HepG2 (cell line): ENCODE data around the gene ZC3H7B. TPM values are rescaled to one million over a fixed set of nuclear protein-coding genes. Genes with fewer than 3 reads are reported as not detected.

Source experiments
- CHD4 ChIP-seq: fragments of 200-600 bp; sonication (generic); IDR thresholded peaks from 2 replicates; pipeline ENCODE4 v1.7.0; 2017; ENCODE audit warnings: mild to moderate bottlenecking, low read length, borderline replicate concordance
- CREB1 ChIP-seq, 2 experiments: fragments of 450-650 bp in 1 of 2; IDR thresholded peaks; 2 replicates each; pipeline ENCODE4 v1.6.1; 2016 to 2017; ENCODE audit warnings: control low read depth in 1 of 2, mild to moderate bottlenecking in 1 of 2, missing compliant biosample characterization in 1 of 2, missing genetic modification characterization in 1 of 2
- ELF1 ChIP-seq: sonication (generic); formaldehyde crosslinking; IDR thresholded peaks from 2 replicates; pipeline ENCODE4 v1.4.0; 2020; ENCODE audit warnings: missing genetic modification reagents
- FOXK2 ChIP-seq: fragments of 450-650 bp; IDR thresholded peaks from 2 replicates; pipeline ENCODE4 v1.6.1; 2016
- GPN1 ChIP-seq: sonication (generic); formaldehyde crosslinking; IDR thresholded peaks from 2 replicates; pipeline ENCODE4 v1.5.1; 2020; ENCODE audit warnings: missing genetic modification reagents, borderline replicate concordance
- HCFC1 ChIP-seq: fragments of 150-350 bp; IDR thresholded peaks from 2 replicates; pipeline ENCODE4 v1.6.1; 2014; ENCODE audit warnings: low read depth, low read length
- MIER3 ChIP-seq: IDR thresholded peaks from 2 replicates; pipeline ENCODE4 v1.6.1; 2016; ENCODE audit warnings: missing compliant biosample characterization, borderline replicate concordance
- NFE2L2 ChIP-seq: fragments of 150-350 bp; IDR thresholded peaks from 2 replicates; pipeline ENCODE4 v1.6.1; 2014; ENCODE audit warnings: low read length
- RARG ChIP-seq: sonication (generic); formaldehyde crosslinking; IDR thresholded peaks from 2 replicates; pipeline ENCODE4 v1.4.0; 2020; ENCODE audit warnings: low read depth, mild to moderate bottlenecking, missing genetic modification reagents
- SATB2 ChIP-seq: sonication (generic); formaldehyde crosslinking; IDR thresholded peaks from 2 replicates; pipeline ENCODE4 v1.5.0; 2020; ENCODE audit warnings: missing genetic modification reagents
- SMYD3 ChIP-seq: sonication (generic); formaldehyde crosslinking; IDR thresholded peaks from 2 replicates; pipeline ENCODE4 v1.8.1; 2023; ENCODE audit warnings: mild to moderate bottlenecking, missing genetic modification reagents
- TBP ChIP-seq: sonication (generic); formaldehyde crosslinking; IDR thresholded peaks from 2 replicates; pipeline ENCODE4 v1.5.0; 2020; ENCODE audit warnings: missing genetic modification reagents
- TMF1 ChIP-seq: sonication (generic); formaldehyde crosslinking; IDR thresholded peaks from 2 replicates; pipeline ENCODE4 v1.8.1; 2022; ENCODE audit warnings: low read depth, missing genetic modification reagents
- ZBTB3 ChIP-seq: sonication (generic); formaldehyde crosslinking; IDR thresholded peaks from 2 replicates; pipeline ENCODE4 v1.4.0; 2020; ENCODE audit warnings: low read depth, mild to moderate bottlenecking, moderate library complexity, missing genetic modification reagents, borderline replicate concordance
- ZBTB42 ChIP-seq: sonication (generic); formaldehyde crosslinking; IDR thresholded peaks from 2 replicates; pipeline ENCODE4 v1.5.0; 2020; ENCODE audit warnings: mild to moderate bottlenecking, missing genetic modification reagents
- ZEB1 ChIP-seq: IDR thresholded peaks from 2 replicates; pipeline ENCODE4 v1.6.1; 2012; ENCODE audit warnings: mild to moderate bottlenecking, low read depth, inconsistent platforms; ENCODE audit not compliant: insufficient replicate concordance
- ZFP62 ChIP-seq: sonication (generic); formaldehyde crosslinking; IDR thresholded peaks from 2 replicates; pipeline ENCODE4 v1.4.0; 2020; ENCODE audit warnings: missing genetic modification reagents
- ZMYM3 ChIP-seq: sonication (generic); formaldehyde crosslinking; IDR thresholded peaks from 2 replicates; pipeline ENCODE4 v1.5.1; 2020; ENCODE audit warnings: mild to moderate bottlenecking, missing genetic modification reagents
- ZNF180 ChIP-seq: sonication (generic); formaldehyde crosslinking; IDR thresholded peaks from 2 replicates; pipeline ENCODE4 v1.4.0; 2020; ENCODE audit warnings: low read depth, missing genetic modification reagents, borderline replicate concordance
- ZNF660 ChIP-seq: sonication (generic); formaldehyde crosslinking; IDR thresholded peaks from 2 replicates; pipeline ENCODE4 v1.5.1; 2020; ENCODE audit warnings: mild to moderate bottlenecking, low read depth, missing genetic modification reagents, borderline replicate concordance
- ZNF7 ChIP-seq: IDR thresholded peaks from 2 replicates; pipeline ENCODE4 v1.6.1; 2016; ENCODE audit warnings: missing biosample characterization, missing genetic modification reagents
- ZNF792 ChIP-seq: IDR thresholded peaks from 2 replicates; pipeline ENCODE4 v1.6.1; 2016
- polyA plus RNA-seq, 8 experiments: library from polyadenylated mRNA; depleted of rRNA in 3 of 8; stranded (reverse) in 7 of 8; unstranded in 1 of 8; fragments of >200 nt; fragmentation: Illumina TruSeq in 4 of 8; extraction: Trizol in 4 of 8; gene quantifications; 2 replicates each; pipeline versions ENCODE4 v1.2.1 to v1.2.3, GENCODE V29; 2011 to 2016; ENCODE audit warnings: low read depth in 4 of 8, missing spikeins in 1 of 8, mixed read lengths in 1 of 8; ENCODE audit not compliant: insufficient read depth in 1 of 8
- total RNA-seq, 5 experiments: library from RNA; depleted of rRNA; stranded (reverse); fragments of >200 nt; fragmentation: Illumina TruSeq; extraction: Trizol; gene quantifications; 2 replicates each; pipeline ENCODE4 v1.2.3, GENCODE V29; 2016; ENCODE audit warnings: low read depth in 1 of 5
- TF ChIP-seq, protein P1 (sequence below): sonication (generic); formaldehyde crosslinking; IDR thresholded peaks from 2 replicates; pipeline ENCODE4 v1.4.0; 2020; ENCODE audit warnings: missing genetic modification reagents, borderline replicate concordance
- TF ChIP-seq, protein P2 (sequence below): sonication (generic); formaldehyde crosslinking; IDR thresholded peaks from 2 replicates; pipeline ENCODE4 v1.8.0; 2022; ENCODE audit warnings: missing genetic modification reagents, mild to moderate bottlenecking, inconsistent platforms, borderline replicate concordance
- TF ChIP-seq, protein P3 (sequence below): sonication (generic); formaldehyde crosslinking; IDR thresholded peaks from 2 replicates; pipeline ENCODE4 v1.5.1; 2020; ENCODE audit warnings: mild to moderate bottlenecking, moderate library complexity, missing genetic modification reagents

Gene ZC3H7B
- total and polyA plus RNA-seq, 2 of the 13 experiments (the other 11 are each of a cell fraction or from before 2014, with no cell fraction given), result 26.4 to 37.2 TPM

DNA sequence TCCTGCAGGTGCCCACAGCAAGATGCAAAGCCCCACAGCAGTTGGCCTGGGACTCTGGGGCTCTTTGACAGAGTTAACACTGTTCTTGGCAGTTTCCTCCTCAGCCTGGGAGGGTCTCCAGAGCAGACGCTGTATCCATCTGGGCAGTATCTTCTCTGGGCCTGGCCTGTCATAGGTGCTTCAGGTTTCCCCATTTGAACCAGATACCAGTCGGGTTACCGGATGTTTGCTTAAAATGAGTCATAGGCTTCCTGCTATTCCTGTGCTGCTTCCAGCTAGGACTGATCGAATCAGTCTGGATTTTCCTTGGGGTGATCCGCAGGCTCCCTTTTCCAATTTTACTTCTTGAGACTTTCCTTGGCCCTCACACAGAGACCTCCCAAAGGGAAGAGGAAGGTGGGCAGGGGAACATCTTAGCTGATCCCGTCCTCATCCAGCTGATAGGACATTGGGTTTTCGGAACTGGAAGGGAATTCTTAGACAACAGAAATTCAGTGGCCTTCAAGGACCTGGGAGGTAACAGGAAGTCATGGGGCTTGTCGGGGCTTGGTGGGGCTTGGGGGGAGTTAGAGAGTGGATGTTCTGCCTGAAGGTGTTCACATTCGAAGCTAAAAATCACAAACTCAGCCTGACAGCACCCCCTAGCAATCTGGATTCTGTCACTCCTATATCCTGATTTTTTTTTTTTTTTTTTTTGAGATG lies 12.9 kb upstream of the ZC3H7B start (continued):
- no peak for TF ChIP-seq ZNF180
- TF ChIP-seq SATB2 (CRISPR knock-in tag), result no peak
- TF ChIP-seq ZNF792 (CRISPR knock-in tag), result 0 out of 2 replicates have a peak, but pooled peaks have one; percentile 56
- TF ChIP-seq ZMYM3 (CRISPR knock-in tag), result no peak
- TF ChIP-seq, protein P1, sequence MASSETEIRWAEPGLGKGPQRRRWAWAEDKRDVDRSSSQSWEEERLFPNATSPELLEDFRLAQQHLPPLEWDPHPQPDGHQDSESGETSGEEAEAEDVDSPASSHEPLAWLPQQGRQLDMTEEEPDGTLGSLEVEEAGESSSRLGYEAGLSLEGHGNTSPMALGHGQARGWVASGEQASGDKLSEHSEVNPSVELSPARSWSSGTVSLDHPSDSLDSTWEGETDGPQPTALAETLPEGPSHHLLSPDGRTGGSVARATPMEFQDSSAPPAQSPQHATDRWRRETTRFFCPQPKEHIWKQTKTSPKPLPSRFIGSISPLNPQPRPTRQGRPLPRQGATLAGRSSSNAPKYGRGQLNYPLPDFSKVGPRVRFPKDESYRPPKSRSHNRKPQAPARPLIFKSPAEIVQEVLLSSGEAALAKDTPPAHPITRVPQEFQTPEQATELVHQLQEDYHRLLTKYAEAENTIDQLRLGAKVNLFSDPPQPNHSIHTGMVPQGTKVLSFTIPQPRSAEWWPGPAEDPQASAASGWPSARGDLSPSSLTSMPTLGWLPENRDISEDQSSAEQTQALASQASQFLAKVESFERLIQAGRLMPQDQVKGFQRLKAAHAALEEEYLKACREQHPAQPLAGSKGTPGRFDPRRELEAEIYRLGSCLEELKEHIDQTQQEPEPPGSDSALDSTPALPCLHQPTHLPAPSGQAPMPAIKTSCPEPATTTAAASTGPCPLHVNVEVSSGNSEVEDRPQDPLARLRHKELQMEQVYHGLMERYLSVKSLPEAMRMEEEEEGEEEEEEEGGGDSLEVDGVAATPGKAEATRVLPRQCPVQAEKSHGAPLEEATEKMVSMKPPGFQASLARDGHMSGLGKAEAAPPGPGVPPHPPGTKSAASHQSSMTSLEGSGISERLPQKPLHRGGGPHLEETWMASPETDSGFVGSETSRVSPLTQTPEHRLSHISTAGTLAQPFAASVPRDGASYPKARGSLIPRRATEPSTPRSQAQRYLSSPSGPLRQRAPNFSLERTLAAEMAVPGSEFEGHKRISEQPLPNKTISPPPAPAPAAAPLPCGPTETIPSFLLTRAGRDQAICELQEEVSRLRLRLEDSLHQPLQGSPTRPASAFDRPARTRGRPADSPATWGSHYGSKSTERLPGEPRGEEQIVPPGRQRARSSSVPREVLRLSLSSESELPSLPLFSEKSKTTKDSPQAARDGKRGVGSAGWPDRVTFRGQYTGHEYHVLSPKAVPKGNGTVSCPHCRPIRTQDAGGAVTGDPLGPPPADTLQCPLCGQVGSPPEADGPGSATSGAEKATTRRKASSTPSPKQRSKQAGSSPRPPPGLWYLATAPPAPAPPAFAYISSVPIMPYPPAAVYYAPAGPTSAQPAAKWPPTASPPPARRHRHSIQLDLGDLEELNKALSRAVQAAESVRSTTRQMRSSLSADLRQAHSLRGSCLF (CRISPR knock-in tag), result no peak
- TF ChIP-seq, protein P2, sequence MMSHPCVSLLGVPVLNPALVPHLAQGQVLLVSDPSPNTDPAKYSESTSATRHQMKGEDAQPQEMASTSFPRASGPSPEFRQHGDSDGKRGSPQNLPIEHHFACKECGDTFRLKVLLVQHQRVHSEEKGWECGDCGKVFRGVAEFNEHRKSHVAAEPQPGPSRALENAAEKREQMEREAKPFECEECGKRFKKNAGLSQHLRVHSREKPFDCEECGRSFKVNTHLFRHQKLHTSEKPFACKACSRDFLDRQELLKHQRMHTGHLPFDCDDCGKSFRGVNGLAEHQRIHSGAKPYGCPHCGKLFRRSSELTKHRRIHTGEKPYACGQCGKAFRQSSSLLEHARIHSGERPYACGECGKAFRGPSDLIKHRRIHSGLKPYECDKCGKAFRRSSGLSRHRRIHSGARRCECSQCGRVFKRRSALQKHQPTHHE (CRISPR knock-in tag), result no peak
- 0 out of 2 replicates have a peak, but pooled peaks have one; percentile 34 for TF ChIP-seq CREB1 (IDR thresholded peaks at IDR 0.05)
- peak; percentile 56; the same call in 1 of the 2 replicates for TF ChIP-seq CREB1 (CRISPR knock-in tag; IDR thresholded peaks at IDR 0.05)
- TF ChIP-seq ZNF660 (CRISPR knock-in tag), result no peak
- no peak for TF ChIP-seq TMF1
- no peak for TF ChIP-seq RARG (CRISPR knock-in tag)
- TF ChIP-seq CHD4, result no peak
- TF ChIP-seq HCFC1, result no peak
- no peak for TF ChIP-seq GPN1 (CRISPR knock-in tag)
- no peak for TF ChIP-seq NFE2L2
- TF ChIP-seq ZEB1, result no peak
- no peak for TF ChIP-seq ZNF7 (CRISPR knock-in tag)
- TF ChIP-seq TBP (CRISPR knock-in tag), result no peak
- TF ChIP-seq ZBTB42 (CRISPR knock-in tag), result no peak
- no peak for TF ChIP-seq FOXK2
- TF ChIP-seq ELF1 (CRISPR knock-in tag), result peak; percentile 47; the same call in 1 of the 2 replicates
- TF ChIP-seq ZFP62, result no peak
- no peak for TF ChIP-seq ZBTB3 (CRISPR knock-in tag)
- TF ChIP-seq SMYD3 (CRISPR knock-in tag), result no peak
- 0 out of 2 replicates have a peak, but pooled peaks have one; percentile 29 for TF ChIP-seq MIER3
- TF ChIP-seq, protein P3, sequence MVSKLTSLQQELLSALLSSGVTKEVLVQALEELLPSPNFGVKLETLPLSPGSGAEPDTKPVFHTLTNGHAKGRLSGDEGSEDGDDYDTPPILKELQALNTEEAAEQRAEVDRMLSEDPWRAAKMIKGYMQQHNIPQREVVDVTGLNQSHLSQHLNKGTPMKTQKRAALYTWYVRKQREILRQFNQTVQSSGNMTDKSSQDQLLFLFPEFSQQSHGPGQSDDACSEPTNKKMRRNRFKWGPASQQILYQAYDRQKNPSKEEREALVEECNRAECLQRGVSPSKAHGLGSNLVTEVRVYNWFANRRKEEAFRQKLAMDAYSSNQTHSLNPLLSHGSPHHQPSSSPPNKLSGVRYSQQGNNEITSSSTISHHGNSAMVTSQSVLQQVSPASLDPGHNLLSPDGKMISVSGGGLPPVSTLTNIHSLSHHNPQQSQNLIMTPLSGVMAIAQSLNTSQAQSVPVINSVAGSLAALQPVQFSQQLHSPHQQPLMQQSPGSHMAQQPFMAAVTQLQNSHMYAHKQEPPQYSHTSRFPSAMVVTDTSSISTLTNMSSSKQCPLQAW (CRISPR knock-in tag), result no peak
